ENCODE measurements around the gene KSR1.

DNA sequence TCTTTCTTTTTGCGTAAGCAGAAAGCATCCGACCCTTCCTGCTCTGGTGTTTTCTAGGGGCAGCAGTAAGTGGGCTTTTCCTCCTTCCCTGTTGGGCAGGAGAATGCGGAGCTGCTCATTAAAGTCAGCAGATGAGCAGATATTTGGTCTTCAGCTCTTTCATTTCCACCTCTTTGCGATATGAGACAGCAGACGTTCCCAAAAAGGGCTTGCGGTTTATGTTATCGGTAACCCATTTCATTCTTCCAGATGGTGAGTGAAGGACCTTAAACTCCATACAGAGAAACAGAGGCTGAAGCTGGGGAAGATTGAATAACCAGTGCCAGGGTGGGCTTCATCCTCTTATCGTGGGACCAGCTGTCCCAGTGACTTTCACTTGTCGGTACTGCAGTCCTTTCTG, 40.7 kb downstream of the KSR1 start:
- TF ChIP-seq CTCF (IDR thresholded peaks at IDR 0.05) (no peak), POLR2A (IDR thresholded peaks at IDR 0.05) (no peak)
